ENCODE results near the gene NEGR1.

The NEGR1 gene

GRCh38 chr1:71778940-71779339 is 503.4 kb downstream of the NEGR1 start:
- no peak for DNase-seq (ENCODE audit: low read depth)

- no peak for DNase-seq (ENCODE audit: low read depth)
Observed at GRCh38 chr1:71777094-71777493, 505.2 kb downstream of the NEGR1 start.

- DNase-seq (ENCODE audit: low read depth) = no peak
Observed at GRCh38 chr1:71774705-71775104, 507.6 kb downstream of the NEGR1 start.

- DNase-seq (ENCODE audit: low read depth) = no peak
Observed at GRCh38 chr1:71770121-71770520, 512.2 kb downstream of the NEGR1 start.

- no peak for DNase-seq (ENCODE audit: low read depth)
Observed at GRCh38 chr1:71766748-71767147, 515.6 kb downstream of the NEGR1 start.

- DNase-seq (ENCODE audit: low read depth) = no peak
Observed at GRCh38 chr1:71762514-71763255, 519.7 kb downstream of the NEGR1 start.

GRCh38 chr1:71755441-71755840 is 526.9 kb downstream of the NEGR1 start:
- no peak for DNase-seq (ENCODE audit: low read depth)

GRCh38 chr1:71753746-71754145 is 528.6 kb downstream of the NEGR1 start:
- DNase-seq (ENCODE audit: low read depth) = no peak

GRCh38 chr1:71745326-71745725 is 537.0 kb downstream of the NEGR1 start:
- no peak for DNase-seq (ENCODE audit: low read depth)

- no peak for DNase-seq (ENCODE audit: low read depth)
Observed at GRCh38 chr1:71743862-71744261, 538.5 kb downstream of the NEGR1 start.

GRCh38 chr1:71738910-71739309 is 543.4 kb downstream of the NEGR1 start:
- no peak for DNase-seq (ENCODE audit: low read depth)

GRCh38 chr1:71738256-71738655 is 544.1 kb downstream of the NEGR1 start:
- no peak for DNase-seq (ENCODE audit: low read depth)

GRCh38 chr1:71737768-71738167 is 544.6 kb downstream of the NEGR1 start:
- DNase-seq (ENCODE audit: low read depth) = no peak

GRCh38 chr1:71733121-71733520 is 549.2 kb downstream of the NEGR1 start:
- no peak for DNase-seq (ENCODE audit: low read depth)

- no peak for DNase-seq (ENCODE audit: low read depth)
Observed at GRCh38 chr1:71721532-71721931, 560.8 kb downstream of the NEGR1 start.

- DNase-seq (ENCODE audit: low read depth) = no peak
Observed at GRCh38 chr1:71719330-71719729, 563.0 kb downstream of the NEGR1 start.

GRCh38 chr1:71717186-71717585 is 565.2 kb downstream of the NEGR1 start:
- DNase-seq (ENCODE audit: low read depth) = no peak

GRCh38 chr1:71711456-71711855 is 570.9 kb downstream of the NEGR1 start:
- DNase-seq (ENCODE audit: low read depth) = no peak

GRCh38 chr1:71706029-71706671 is 576.2 kb downstream of the NEGR1 start:
- no peak for DNase-seq (ENCODE audit: low read depth)

GRCh38 chr1:71698186-71698585 is 584.2 kb downstream of the NEGR1 start:
- DNase-seq (ENCODE audit: low read depth) = no peak

GRCh38 chr1:71695821-71696220 is 586.5 kb downstream of the NEGR1 start:
- no peak for DNase-seq (ENCODE audit: low read depth)

GRCh38 chr1:71695084-71695483 is 587.3 kb downstream of the NEGR1 start:
- no peak for DNase-seq (ENCODE audit: low read depth)

- no peak for DNase-seq (ENCODE audit: low read depth)
Observed at GRCh38 chr1:71693581-71693980, 588.8 kb downstream of the NEGR1 start.

GRCh38 chr1:71689635-71690034 is 592.7 kb downstream of the NEGR1 start:
- no peak for DNase-seq (ENCODE audit: low read depth)
